Measurements from ENCODE around the gene OPRD1. TPM values are rescaled to one million over a fixed set of nuclear protein-coding genes. Genes with fewer than 3 reads are reported as not detected.
A peak's percentile ranks its signal among the peaks of the same experiment; 100 is the strongest.

The OPRD1 gene
- total and polyA plus RNA-seq, 2 of the 4 experiments (the other 2 are of a cell fraction): under 0.01 TPM; not detected in 1

DNA sequence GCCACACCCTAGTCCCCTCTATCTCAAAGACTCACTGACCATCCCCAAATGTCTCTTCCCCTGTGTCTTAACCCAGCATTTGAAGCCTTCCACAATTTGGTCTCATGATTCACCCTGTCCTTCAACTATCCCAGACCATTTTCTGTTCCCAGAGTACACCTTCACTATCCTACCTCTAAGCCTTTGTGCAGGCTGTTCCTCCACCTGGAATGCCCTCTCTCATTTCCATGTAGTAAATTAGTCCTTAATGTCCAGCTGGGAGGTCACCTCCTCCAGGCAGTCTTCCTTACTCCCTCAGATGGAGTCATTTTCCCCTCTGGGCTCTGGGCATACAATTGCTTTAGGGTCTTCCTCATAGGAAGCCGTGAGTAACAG lies 71.3 kb downstream of the OPRD1 start (continued):
- TF ChIP-seq MAZ (IDR thresholded peaks at IDR 0.05; ENCODE audit: borderline replicate concordance, low read depth, low read length) (no peak), CHD1 (IDR thresholded peaks at IDR 0.05; ENCODE audit: low read depth, low read length) (no peak), MXI1 (IDR thresholded peaks at IDR 0.05; ENCODE audit: borderline replicate concordance, low read depth, low read length) (no peak), NFE2L2 (IDR thresholded peaks at IDR 0.05; ENCODE audit: low read depth, low read length) (no peak)

DNA sequence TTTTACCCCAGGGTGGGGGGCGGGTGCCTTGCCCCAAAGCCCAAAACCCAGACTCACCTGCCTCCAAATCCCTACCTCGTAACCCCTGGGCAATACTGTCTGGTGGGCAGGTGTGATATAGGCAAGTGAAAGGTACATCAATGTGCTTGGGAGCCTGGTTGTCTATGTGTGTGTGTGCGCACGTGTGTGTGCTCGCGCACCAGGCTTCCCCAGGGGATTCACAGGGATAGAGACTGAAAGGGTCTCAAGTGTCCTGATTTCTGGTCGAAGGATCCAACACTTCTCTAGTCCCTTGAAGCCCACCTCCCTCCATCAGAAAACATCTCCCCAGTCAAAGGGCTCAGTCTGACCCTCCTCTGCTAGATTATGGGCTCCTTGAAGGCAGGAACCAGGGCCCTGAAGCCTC lies 73.5 kb downstream of the OPRD1 start:
- H2BK20ac ChIP-seq (ENCODE audit: low read depth, low read length): peak overlapping the region; percentile 59
- no peak for DNase-seq
- no peak for TF ChIP-seq MAFK (IDR thresholded peaks at IDR 0.05; ENCODE audit: low read depth, low read length)
- TF ChIP-seq RAD21 (IDR thresholded peaks at IDR 0.05; ENCODE audit: low read length): no peak
- no peak for TF ChIP-seq NFE2L2 (IDR thresholded peaks at IDR 0.05; ENCODE audit: low read depth, low read length)
- no peak for TF ChIP-seq USF2 (IDR thresholded peaks at IDR 0.05; ENCODE audit: low read depth, low read length)
- no peak for TF ChIP-seq FOS (IDR thresholded peaks at IDR 0.05; ENCODE audit: low read depth, low read length)
- TF ChIP-seq, protein P1, sequence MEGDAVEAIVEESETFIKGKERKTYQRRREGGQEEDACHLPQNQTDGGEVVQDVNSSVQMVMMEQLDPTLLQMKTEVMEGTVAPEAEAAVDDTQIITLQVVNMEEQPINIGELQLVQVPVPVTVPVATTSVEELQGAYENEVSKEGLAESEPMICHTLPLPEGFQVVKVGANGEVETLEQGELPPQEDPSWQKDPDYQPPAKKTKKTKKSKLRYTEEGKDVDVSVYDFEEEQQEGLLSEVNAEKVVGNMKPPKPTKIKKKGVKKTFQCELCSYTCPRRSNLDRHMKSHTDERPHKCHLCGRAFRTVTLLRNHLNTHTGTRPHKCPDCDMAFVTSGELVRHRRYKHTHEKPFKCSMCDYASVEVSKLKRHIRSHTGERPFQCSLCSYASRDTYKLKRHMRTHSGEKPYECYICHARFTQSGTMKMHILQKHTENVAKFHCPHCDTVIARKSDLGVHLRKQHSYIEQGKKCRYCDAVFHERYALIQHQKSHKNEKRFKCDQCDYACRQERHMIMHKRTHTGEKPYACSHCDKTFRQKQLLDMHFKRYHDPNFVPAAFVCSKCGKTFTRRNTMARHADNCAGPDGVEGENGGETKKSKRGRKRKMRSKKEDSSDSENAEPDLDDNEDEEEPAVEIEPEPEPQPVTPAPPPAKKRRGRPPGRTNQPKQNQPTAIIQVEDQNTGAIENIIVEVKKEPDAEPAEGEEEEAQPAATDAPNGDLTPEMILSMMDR (conservative IDR thresholded peaks at IDR 0.05; ENCODE audit: low read depth, low read length): no peak
- TF ChIP-seq, protein P2, sequence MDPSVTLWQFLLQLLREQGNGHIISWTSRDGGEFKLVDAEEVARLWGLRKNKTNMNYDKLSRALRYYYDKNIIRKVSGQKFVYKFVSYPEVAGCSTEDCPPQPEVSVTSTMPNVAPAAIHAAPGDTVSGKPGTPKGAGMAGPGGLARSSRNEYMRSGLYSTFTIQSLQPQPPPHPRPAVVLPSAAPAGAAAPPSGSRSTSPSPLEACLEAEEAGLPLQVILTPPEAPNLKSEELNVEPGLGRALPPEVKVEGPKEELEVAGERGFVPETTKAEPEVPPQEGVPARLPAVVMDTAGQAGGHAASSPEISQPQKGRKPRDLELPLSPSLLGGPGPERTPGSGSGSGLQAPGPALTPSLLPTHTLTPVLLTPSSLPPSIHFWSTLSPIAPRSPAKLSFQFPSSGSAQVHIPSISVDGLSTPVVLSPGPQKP (IDR thresholded peaks at IDR 0.05; ENCODE audit: borderline replicate concordance, low read depth, low read length): no peak
- no peak for TF ChIP-seq RFX5 (IDR thresholded peaks at IDR 0.05; ENCODE audit: low read depth, low read length)
- TF ChIP-seq SMC3 (IDR thresholded peaks at IDR 0.05; ENCODE audit: low read depth, low read length): no peak
- TF ChIP-seq MAZ (IDR thresholded peaks at IDR 0.05; ENCODE audit: borderline replicate concordance, low read depth, low read length): no peak
- no peak for TF ChIP-seq POLR2A (IDR thresholded peaks at IDR 0.05; ENCODE audit: low read depth, low read length)
- no peak for TF ChIP-seq CEBPB (IDR thresholded peaks at IDR 0.05; ENCODE audit: low read depth, low read length)
- peaks cover 8% of the 10 kb centered on the region for H3K27me3 ChIP-seq (ENCODE audit: control insufficient read depth, insufficient read depth, low read length)
- no peaks in the 10 kb centered on the region for H3K9me3 ChIP-seq (ENCODE audit: control insufficient read depth, insufficient read depth, low read length)
- in situ Hi-C loops (cut with MboI; ENCODE audit: low sequenced_read_pairs) (no loop called here), intact Hi-C loops (cut with micrococcal nuclease) (no loop called here), dilution Hi-C loops (cut with HindIII; ENCODE audit: low sequenced_read_pairs, unreplicated experiment) (no loop called here)
- peaks cover 10% of the 10 kb centered on the region; the same call in 1 of the 2 replicates for H3K9me1 ChIP-seq (ENCODE audit: insufficient read depth, low read length)
- peak overlapping the region; percentile 51 for H2AK9ac ChIP-seq (replicated peaks; ENCODE audit: low read depth, low read length, poor library complexity)
- H3K4ac ChIP-seq (ENCODE audit: low read depth, low read length): peak overlapping the region; percentile 55
- peak overlapping the region; percentile 16 for H2AFZ ChIP-seq (replicated peaks; ENCODE audit: low read length, poor library complexity)
- H3K79me1 ChIP-seq (ENCODE audit: low read depth in 1 of 2, low read length in 2 of 2): no peaks in the 10 kb centered on the region
- H2BK5ac ChIP-seq (ENCODE audit: low read depth, low read length, poor library complexity, severe bottlenecking): no peak overlapping the region
- no peak overlapping the region for H3K56ac ChIP-seq (ENCODE audit: extremely low read depth, insufficient read depth, low read length)
- ATAC-seq (ENCODE audit: low read depth): no peak
- H3K23ac ChIP-seq (ENCODE audit: low read depth, low read length): no peak overlapping the region
- no peak overlapping the region for H4K8ac ChIP-seq (ENCODE audit: low read depth in 2 of 2, low read length in 2 of 2)
- H3K36me3 ChIP-seq (ENCODE audit: control insufficient read depth, insufficient read depth, low read length): no peaks in the 10 kb centered on the region
- no peaks in the 10 kb centered on the region for H4K20me1 ChIP-seq (ENCODE audit: insufficient read depth, low read length)
- peak overlapping the region; percentile 30; the same call in 1 of the 2 replicates for H4K5ac ChIP-seq (ENCODE audit: low read depth, low read length)
- no TSS peak for BruUV-seq (replicated peaks)
- CTCF ChIA-PET: interaction anchor here (0.6 to 4.7 kb wide), 7 partner anchors 9 to 317 kb away, joined by 3 to 133 read pairs (median 4); partner anchors contain the start of gene EPB41
- H3K14ac ChIP-seq (replicated peaks; ENCODE audit: low read depth, low read length): no peak overlapping the region
- H3K27ac ChIP-seq (ENCODE audit: insufficient read depth, low read length): no peak overlapping the region
- H3K18ac ChIP-seq (ENCODE audit: low read depth, low read length): 0 out of 2 replicates have a peak overlapping the region, but pooled peaks have one; percentile 31
- H2BK120ac ChIP-seq (ENCODE audit: low read depth, low read length): peak overlapping the region; percentile 69
- peak overlapping the region; percentile 90; the same call in 2 of the 3 replicates for H2BK15ac ChIP-seq (ENCODE audit: low read depth, low read length)
- H4K91ac ChIP-seq (ENCODE audit: insufficient read depth, low read depth, low read length): peak overlapping the region; percentile 63
- no CpG with 5 or more reads among the region's 7 CpGs for WGBS, 2 experiments (ENCODE audit: extremely low coverage in 2 of 2, insufficient read length in 1 of 2)
- H3K4me2 ChIP-seq (ENCODE audit: low read depth, low read length): no peak overlapping the region
- H3K4me1 ChIP-seq (ENCODE audit: control insufficient read depth, insufficient read depth, low read length): peaks cover 11% of the 10 kb centered on the region
- H3K9ac ChIP-seq (ENCODE audit: low read depth, low read length): no peak overlapping the region
- H3K4me3 ChIP-seq (ENCODE audit: insufficient read depth, low read depth, low read length): no peak overlapping the region
- H2AK5ac ChIP-seq (ENCODE audit: low read depth, low read length): peak overlapping the region; percentile 86; the same call in 1 of the 2 replicates
- POLR2A ChIA-PET (ENCODE audit: unreplicated experiment): interaction anchor here (0.6 to 0.9 kb wide), 2 partner anchors 148 to 239 kb away, joined by 3 read pairs; no protein-coding TSS in a partner anchor
